Adrenal gland (tissue), 12 donors: ENCODE measurements around the gene GALNT18. TPM values are rescaled to one million over a fixed set of nuclear protein-coding genes. Genes with fewer than 3 reads are reported as not detected.
"Not testable (repeated sequence)": the region's sequence is repeated elsewhere in the genome, so short reads cannot be mapped to it uniquely, and the experiment has no call there.

Experiments used
- DNase-seq, 7 donors: peaks; one replicate each; pipeline ENCODE4 v3.0.0-alpha.2; 2019 to 2020
- H3K27ac ChIP-seq, 5 donors: fragments of 200-600 bp; sonication (generic) in 4 of 5; 1 replicate in 3 of 5; 2 replicates in 2 of 5; pipeline versions ENCODE4 v1.5.1 to v1.8.0; 2016 to 2020; ENCODE audit warnings: mild to moderate bottlenecking in 1 of 5
- H3K27me3 ChIP-seq: fragments of 200-600 bp; 2 replicates; pipeline ENCODE4 v1.8.0; 2021
- H3K36me3 ChIP-seq, 2 donors: fragments of 200-600 bp; replicated peaks in 1 of 2; 1 replicate in 1 of 2; 2 replicates in 1 of 2; pipeline versions ENCODE4 v1.5.1 to v1.8.0; 2018 to 2022
- H3K4me1 ChIP-seq, 2 donors: fragments of 200-600 bp; replicated peaks in 1 of 2; 1 replicate in 1 of 2; 2 replicates in 1 of 2; pipeline versions ENCODE4 v1.5.1 to v1.8.0; 2018 to 2021
- H3K4me3 ChIP-seq, 4 donors: fragments of 200-600 bp; sonication (generic) in 3 of 4; one replicate each; pipeline ENCODE4 v1.5.1; 2016 to 2018
- H3K9me3 ChIP-seq, 3 donors: fragments of 200-600 bp; sonication (generic) in 1 of 3; replicated peaks in 1 of 3; 1 replicate in 2 of 3; 2 replicates in 1 of 3; pipeline versions ENCODE4 v1.5.1 to v1.8.0; 2016 to 2021
- POLR2A ChIP-seq, 2 donors: fragments of 450-650 bp; IDR thresholded peaks; one replicate each; pipeline ENCODE4 v1.6.1; 2017; ENCODE audit warnings: antibody characterized with exemption in 2 of 2, mild to moderate bottlenecking in 2 of 2, moderate library complexity in 1 of 2
- WGBS, 4 donors: extraction: QIAGEN DNeasy Blood & Tissue Kit in 2 of 4; methylation state at CpG; one replicate each; pipeline versions ENCODE4 v1.1.5 to v1.1.7; 2013 to 2017; 5-methylcytosine and 5-hydroxymethylcytosine counted together
- intact Hi-C, 2 donors: fragments of 100-400 bp; cut with DNase I; formaldehyde crosslinking; loops; one replicate each; pipeline versions ENCODE4 v1.14.1 to v1.15.0; 2022 to 2023
- polyA plus RNA-seq, 3 donors: library from polyadenylated mRNA; stranded (reverse); fragments of 200-250 nt in 2 of 3; fragments of 350-450 nt in 1 of 3; fragmentation: Illumina TruSeq in 1 of 3; extraction: RNeasy Lipid Tissue Mini Kit (QIAGEN cat#74804) in 1 of 3; gene quantifications; one replicate each; pipeline ENCODE4 v1.2.3, GENCODE V29; 2013 to 2014
- total RNA-seq, 9 donors: library from RNA; depleted of rRNA in 4 of 9; stranded (reverse); fragments of >200 nt in 4 of 9; fragments of 120-200 nt in 1 of 9; fragmentation: NEBNext Ultra II Directional in 1 of 9; extraction: Animal tissue kit (Norgen Biotek cat#: 25700) in 1 of 9; gene quantifications; one replicate each; pipeline versions ENCODE4 v1.1.0 to v1.2.4, GENCODE V29; 2013 to 2023
- TF ChIP-seq, protein P1 (sequence below), 6 experiments: fragments of 450-650 bp in 4 of 6; fragments of 200-600 bp in 2 of 6; sonication (generic) in 1 of 6; IDR thresholded peaks; 1 replicate in 5 of 6; 2 replicates in 1 of 6; pipeline versions ENCODE4 v1.5.1 to v1.8.0; 2016 to 2021; ENCODE audit warnings: antibody characterized with exemption in 6 of 6, mild to moderate bottlenecking in 2 of 6, moderate library complexity in 1 of 6
- donor health status: healthy with polysubstance abuse.
- donor health status: Bipolar disorder and iron deficiency.
- donor health status: DM: yes; HTN: yes; CAD: no.
- donor health status: DM: no; HTN: no; CAD: no.
- donor health status: DM: no; HTN: no; CAD: no.
- donor health status: DM: yes; HTN: yes; CAD: no.

GALNT18 gene
- total and polyA plus RNA-seq, 12 donors, result 1.4 to 15.1 (median 6.4) TPM

DNA sequence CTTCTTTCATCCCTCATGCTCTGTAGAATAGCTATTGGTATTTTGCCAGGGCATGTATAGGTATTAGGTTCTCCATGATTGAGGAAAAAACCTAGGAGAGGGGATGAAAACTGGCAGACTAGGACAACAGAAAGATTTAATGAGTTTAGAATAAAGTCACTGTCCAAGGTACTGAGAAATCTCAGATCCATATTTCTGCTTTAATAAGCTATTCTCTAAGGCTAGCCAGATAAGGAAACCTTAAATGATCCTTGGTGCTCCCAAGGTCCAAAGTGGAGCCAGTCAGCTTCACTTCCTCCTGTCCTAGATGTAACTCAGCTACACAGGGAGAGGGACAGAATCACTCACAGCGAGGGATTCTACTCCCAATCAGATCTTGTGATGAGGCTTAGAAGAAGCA lies 255.0 kb downstream of the GALNT18 start:
- 83 to 91% (median 90%) methylated on average over 1 of the region's 1 CpG for WGBS, 4 donors
- peaks cover 0 to 5% (median 0%) of the 10 kb centered on the region in 3 donors for H3K9me3 ChIP-seq
- TF ChIP-seq POLR2A (IDR thresholded peaks at IDR 0.05), result no peak
- TF ChIP-seq, protein P1, sequence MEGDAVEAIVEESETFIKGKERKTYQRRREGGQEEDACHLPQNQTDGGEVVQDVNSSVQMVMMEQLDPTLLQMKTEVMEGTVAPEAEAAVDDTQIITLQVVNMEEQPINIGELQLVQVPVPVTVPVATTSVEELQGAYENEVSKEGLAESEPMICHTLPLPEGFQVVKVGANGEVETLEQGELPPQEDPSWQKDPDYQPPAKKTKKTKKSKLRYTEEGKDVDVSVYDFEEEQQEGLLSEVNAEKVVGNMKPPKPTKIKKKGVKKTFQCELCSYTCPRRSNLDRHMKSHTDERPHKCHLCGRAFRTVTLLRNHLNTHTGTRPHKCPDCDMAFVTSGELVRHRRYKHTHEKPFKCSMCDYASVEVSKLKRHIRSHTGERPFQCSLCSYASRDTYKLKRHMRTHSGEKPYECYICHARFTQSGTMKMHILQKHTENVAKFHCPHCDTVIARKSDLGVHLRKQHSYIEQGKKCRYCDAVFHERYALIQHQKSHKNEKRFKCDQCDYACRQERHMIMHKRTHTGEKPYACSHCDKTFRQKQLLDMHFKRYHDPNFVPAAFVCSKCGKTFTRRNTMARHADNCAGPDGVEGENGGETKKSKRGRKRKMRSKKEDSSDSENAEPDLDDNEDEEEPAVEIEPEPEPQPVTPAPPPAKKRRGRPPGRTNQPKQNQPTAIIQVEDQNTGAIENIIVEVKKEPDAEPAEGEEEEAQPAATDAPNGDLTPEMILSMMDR (IDR thresholded peaks at IDR 0.05), result no peak
- no peak overlapping the region for H3K27ac ChIP-seq
- H3K36me3 ChIP-seq, result no peaks in the 10 kb centered on the region
- no peak for DNase-seq
- no peak overlapping the region for H3K4me3 ChIP-seq
- intact Hi-C loops, result no loop called here
- no peaks in the 10 kb centered on the region for H3K4me1 ChIP-seq
- no peaks in the 10 kb centered on the region for H3K27me3 ChIP-seq

DNA sequence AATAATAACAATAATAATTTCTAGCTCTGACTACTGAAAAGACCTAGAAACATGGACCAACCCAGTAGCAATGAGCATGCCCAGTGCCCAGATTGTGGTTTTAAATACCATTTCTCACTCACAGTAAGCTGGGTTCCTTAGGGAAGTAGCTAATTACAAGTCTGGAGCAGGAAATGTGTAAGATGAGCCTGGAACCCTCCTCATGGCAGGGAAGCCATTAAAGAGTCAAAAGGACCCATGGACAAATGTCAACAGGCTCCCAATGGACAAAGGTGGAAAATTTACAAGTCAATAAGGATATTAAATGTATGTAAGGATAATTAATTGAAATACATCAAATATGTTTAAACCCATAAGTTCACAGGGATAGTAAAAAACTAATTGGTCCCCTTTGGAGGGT lies 258.1 kb downstream of the GALNT18 start:
- intact Hi-C loops, result no loop called here
- Histone ChIP-seq H3K27ac (no peak overlapping the region), H3K36me3 (no peaks in the 10 kb centered on the region), H3K4me3 (no peak overlapping the region), H3K4me1 (no peaks in the 10 kb centered on the region), H3K27me3 (no peaks in the 10 kb centered on the region), H3K9me3 (peaks cover 0 to 5% (median 0%) of the 10 kb centered on the region in 3 donors)
- DNase-seq, result no peak
- TF ChIP-seq, protein P1 (IDR thresholded peaks at IDR 0.05), result no peak
- no peak for TF ChIP-seq POLR2A (IDR thresholded peaks at IDR 0.05)

DNA sequence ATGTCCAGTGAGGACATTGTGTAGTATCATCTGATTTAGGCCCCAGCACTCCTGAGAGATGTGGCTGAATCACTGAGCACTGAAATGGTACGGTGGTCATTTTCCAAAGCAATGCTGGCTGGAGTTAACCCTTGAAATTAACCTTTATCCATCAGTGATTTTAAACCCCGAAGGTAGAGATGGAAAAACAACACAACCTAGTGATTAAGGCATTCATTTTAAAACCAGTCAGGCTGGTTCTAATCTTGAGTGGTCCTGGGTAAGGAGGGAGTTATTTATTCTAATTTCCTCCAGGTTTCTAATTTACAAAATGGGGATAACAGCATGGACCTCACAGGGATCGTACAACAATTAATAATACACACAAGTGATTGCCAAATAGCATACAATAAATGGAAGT lies 262.2 kb downstream of the GALNT18 start:
- Histone ChIP-seq H3K9me3 (no peaks in the 10 kb centered on the region), H3K27ac (no peak overlapping the region), H3K27me3 (no peaks in the 10 kb centered on the region), H3K4me3 (no peak overlapping the region), H3K36me3 (no peaks in the 10 kb centered on the region), H3K4me1 (no peaks in the 10 kb centered on the region)
- intact Hi-C loops, result no loop called here
- no peak for DNase-seq
- TF ChIP-seq, protein P1 (IDR thresholded peaks at IDR 0.05), result no peak
- 79 to 85% (median 82%) methylated on average over 3 of the region's 3 CpGs for WGBS, 4 donors

DNA sequence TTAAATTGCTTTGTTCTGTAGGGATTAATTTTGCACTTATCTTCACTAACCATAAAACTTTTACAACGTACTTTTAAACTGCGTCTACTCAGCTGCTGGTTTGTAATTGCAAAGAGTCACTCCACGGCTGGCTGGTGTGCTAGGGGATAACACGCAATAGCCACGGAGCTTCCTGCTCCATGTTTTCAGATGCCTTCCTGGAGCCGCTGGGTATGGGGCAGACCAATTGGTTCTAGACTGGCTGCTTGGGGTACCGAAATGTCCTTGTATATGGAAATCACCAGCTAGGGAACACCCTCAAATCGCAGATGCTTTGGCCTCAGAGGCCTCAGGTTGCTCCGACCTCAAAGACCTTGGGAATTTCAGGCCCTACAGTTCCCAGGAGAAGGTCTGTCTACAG lies 265.0 kb downstream of the GALNT18 start:
- Histone ChIP-seq H3K27ac (no peak overlapping the region), H3K36me3 (no peaks in the 10 kb centered on the region), H3K9me3 (no peaks in the 10 kb centered on the region), H3K4me3 (no peak overlapping the region), H3K27me3 (no peaks in the 10 kb centered on the region), H3K4me1 (no peaks in the 10 kb centered on the region)
- WGBS, 4 donors, result 85 to 91% (median 90%) methylated on average over 7 to 9 of the region's 9 CpGs
- TF ChIP-seq POLR2A (IDR thresholded peaks at IDR 0.05), result no peak
- TF ChIP-seq, protein P1 (IDR thresholded peaks at IDR 0.05), result no peak
- intact Hi-C loops, result no loop called here
- DNase-seq, result no peak

DNA sequence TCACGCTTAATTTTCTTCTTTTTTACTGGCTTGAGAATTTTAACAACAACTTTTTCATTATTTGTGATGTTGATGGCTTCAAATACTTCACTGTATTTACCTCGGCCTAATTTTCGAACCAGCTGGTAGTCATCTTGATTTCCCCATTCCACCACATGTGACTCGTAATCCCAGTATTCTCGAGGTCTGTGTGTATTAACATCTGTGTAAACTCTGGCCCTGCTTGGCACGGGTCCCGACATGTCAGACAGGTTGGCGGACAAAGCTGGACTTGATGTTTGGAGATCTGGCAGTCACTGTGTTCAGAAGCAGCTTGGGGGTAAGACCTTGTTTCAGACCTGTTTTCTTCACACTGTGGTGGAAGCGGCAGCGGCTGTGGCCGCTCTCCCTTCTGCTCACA lies 268.9 kb downstream of the GALNT18 start, which contains the start of gene CSNK2A3:
TSS of gene CSNK2A3 (minus strand) at position 373 of the 400 bp plus-strand sequence. CDS start at position 242, 131 bp downstream.
- 89 to 90% (median 89%) methylated on average over 11 of the region's 11 CpGs for WGBS, 4 donors
- intact Hi-C loops, H3K4me3 ChIP-seq, DNase-seq, H3K27me3 ChIP-seq, H3K36me3 ChIP-seq, H3K9me3 ChIP-seq, H3K4me1 ChIP-seq, H3K27ac ChIP-seq: not testable (repeated sequence)

DNA sequence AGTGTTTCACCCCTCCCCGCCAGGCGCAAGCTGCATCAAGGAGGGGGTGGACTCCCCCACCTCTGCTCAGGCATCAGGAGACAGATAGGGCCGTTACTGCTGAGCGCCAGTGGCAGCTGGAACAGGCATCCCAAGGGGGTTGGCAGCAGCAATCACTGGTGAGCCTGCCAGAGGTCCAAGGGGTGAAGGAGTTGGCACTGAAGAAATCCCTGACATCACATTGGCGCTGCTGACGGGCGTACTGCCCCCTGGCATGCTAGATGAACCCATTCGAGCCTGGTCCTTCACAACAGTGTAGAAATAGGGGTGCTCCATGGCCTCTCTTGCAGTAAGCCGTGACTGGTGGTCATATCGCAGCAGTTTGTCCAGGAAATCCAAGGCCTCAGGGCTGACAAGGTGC lies 270.0 kb downstream of the GALNT18 start:
- H3K27me3 ChIP-seq, H3K27ac ChIP-seq, H3K4me1 ChIP-seq, intact Hi-C loops, H3K9me3 ChIP-seq, H3K4me3 ChIP-seq, DNase-seq, H3K36me3 ChIP-seq: not testable (repeated sequence)
- WGBS, 4 donors, result 79 to 92% (median 83%) methylated on average over 5 to 9 of the region's 10 CpGs
